ENCODE results near the gene TADA2B.

DNA sequence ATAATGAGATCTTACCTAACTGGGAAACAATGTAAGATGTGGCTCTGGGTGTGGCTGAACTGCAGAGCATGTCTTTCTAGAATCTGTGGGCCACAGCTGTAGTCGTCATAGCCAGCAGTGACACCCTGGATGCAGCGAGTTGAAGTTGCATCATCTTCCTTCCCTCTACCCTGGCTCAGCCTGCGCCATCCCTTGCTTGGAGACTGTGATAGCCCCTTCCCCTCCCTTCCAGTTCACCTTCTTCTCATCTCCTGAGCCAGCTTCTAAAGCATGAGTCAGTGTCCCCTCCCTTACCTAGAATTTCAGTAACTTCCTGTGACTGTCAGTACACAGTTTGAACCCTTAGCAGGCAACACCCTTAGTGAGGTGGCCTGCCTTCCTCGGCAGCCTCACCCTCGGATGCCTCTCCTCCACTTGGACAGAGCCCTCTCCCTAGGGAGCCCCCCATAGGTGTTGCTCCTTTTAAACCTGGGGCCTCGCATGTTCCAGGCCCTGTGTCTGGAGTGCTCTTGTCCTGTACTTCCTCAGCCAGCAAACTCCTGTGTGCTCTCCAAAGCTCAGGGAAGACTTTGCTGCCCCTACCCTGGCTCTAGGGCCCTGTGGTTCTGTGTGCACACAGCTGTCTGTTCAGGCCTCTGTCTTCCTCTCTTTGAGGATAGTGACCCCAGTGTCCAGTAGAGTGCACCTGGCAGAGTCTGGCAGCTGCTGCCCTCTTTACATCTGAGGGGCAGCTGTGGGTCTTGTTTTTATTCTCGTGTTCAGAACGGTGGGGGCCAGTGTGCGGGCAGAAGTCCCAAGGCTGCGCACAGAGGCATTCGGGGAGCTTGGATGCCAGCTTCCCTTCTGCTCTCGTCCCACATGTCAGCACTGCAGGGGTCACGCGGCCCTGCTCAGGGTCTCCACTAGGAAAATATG, 43.7 kb upstream of the TADA2B start:
- TF ChIP-seq EP300 (IDR thresholded peaks at IDR 0.05) (no peak), POLR2AphosphoS5 (IDR thresholded peaks at IDR 0.05) (no peak), POLR2A (IDR thresholded peaks at IDR 0.05) (no peak)
- TF ChIP-seq, protein P1, sequence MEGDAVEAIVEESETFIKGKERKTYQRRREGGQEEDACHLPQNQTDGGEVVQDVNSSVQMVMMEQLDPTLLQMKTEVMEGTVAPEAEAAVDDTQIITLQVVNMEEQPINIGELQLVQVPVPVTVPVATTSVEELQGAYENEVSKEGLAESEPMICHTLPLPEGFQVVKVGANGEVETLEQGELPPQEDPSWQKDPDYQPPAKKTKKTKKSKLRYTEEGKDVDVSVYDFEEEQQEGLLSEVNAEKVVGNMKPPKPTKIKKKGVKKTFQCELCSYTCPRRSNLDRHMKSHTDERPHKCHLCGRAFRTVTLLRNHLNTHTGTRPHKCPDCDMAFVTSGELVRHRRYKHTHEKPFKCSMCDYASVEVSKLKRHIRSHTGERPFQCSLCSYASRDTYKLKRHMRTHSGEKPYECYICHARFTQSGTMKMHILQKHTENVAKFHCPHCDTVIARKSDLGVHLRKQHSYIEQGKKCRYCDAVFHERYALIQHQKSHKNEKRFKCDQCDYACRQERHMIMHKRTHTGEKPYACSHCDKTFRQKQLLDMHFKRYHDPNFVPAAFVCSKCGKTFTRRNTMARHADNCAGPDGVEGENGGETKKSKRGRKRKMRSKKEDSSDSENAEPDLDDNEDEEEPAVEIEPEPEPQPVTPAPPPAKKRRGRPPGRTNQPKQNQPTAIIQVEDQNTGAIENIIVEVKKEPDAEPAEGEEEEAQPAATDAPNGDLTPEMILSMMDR (IDR thresholded peaks at IDR 0.05) = no peak

Measured in upper lobe of left lung (tissue), 4 donors.